NCI-H510A treated with DMSO at 0.1 percent for 48 hours (cell line): ENCODE results near the gene ASTN1.

Experiments
- DNase-seq: peaks from one replicate; lab custom pipeline; 2025; lab: John Stamatoyannopoulos, UW

The ASTN1 gene

GRCh38 chr1:176879784-176880620 lies 284.5 kb downstream of the ASTN1 start:
- DNase-seq = no peak

GRCh38 chr1:176878750-176879536 lies 285.6 kb downstream of the ASTN1 start:
- no peak for DNase-seq

GRCh38 chr1:176877557-176877956 lies 287.0 kb downstream of the ASTN1 start:
- DNase-seq = no peak

- no peak for DNase-seq
Observed at GRCh38 chr1:176876966-176877515, 287.5 kb downstream of the ASTN1 start.

GRCh38 chr1:176869577-176869976 lies 294.9 kb downstream of the ASTN1 start:
- DNase-seq = no peak

GRCh38 chr1:176866011-176866714 lies 298.3 kb downstream of the ASTN1 start:
- DNase-seq = no peak

- no peak for DNase-seq
Observed at GRCh38 chr1:176864211-176864610, 300.3 kb downstream of the ASTN1 start.

GRCh38 chr1:176863613-176864012 lies 300.9 kb downstream of the ASTN1 start:
- no peak for DNase-seq

- DNase-seq = no peak
Observed at GRCh38 chr1:176858433-176858916, 306.0 kb downstream of the ASTN1 start.

- no peak for DNase-seq
Observed at GRCh38 chr1:176857632-176858031, 306.9 kb downstream of the ASTN1 start.

- DNase-seq = no peak
Observed at GRCh38 chr1:176854758-176855745, 309.5 kb downstream of the ASTN1 start.

GRCh38 chr1:176854121-176854520 lies 310.4 kb downstream of the ASTN1 start:
- no peak for DNase-seq

GRCh38 chr1:176853503-176853902 lies 311.0 kb downstream of the ASTN1 start:
- DNase-seq = no peak

GRCh38 chr1:176852124-176852523 lies 312.4 kb downstream of the ASTN1 start:
- no peak for DNase-seq

GRCh38 chr1:176850871-176851270 lies 313.6 kb downstream of the ASTN1 start:
- DNase-seq = no peak

GRCh38 chr1:176849281-176849680 lies 315.2 kb downstream of the ASTN1 start:
- no peak for DNase-seq

- no peak for DNase-seq
Observed at GRCh38 chr1:176847052-176847451, 317.5 kb downstream of the ASTN1 start.

- peak; percentile 32 for DNase-seq
Observed at GRCh38 chr1:176843352-176844297, 320.9 kb downstream of the ASTN1 start.

- no peak for DNase-seq
Observed at GRCh38 chr1:176841238-176841637, 323.3 kb downstream of the ASTN1 start.

GRCh38 chr1:176839216-176839615 lies 325.3 kb downstream of the ASTN1 start:
- no peak for DNase-seq
